ENCODE data around the gene IFI16. TPM values are rescaled to one million over a fixed set of nuclear protein-coding genes. Genes with fewer than 3 reads are reported as not detected.

IFI16 gene
- polyA plus RNA-seq, 2 of the 4 experiments (the other 2 are of a cell fraction), result 1.5 to 3.3 TPM

DNA sequence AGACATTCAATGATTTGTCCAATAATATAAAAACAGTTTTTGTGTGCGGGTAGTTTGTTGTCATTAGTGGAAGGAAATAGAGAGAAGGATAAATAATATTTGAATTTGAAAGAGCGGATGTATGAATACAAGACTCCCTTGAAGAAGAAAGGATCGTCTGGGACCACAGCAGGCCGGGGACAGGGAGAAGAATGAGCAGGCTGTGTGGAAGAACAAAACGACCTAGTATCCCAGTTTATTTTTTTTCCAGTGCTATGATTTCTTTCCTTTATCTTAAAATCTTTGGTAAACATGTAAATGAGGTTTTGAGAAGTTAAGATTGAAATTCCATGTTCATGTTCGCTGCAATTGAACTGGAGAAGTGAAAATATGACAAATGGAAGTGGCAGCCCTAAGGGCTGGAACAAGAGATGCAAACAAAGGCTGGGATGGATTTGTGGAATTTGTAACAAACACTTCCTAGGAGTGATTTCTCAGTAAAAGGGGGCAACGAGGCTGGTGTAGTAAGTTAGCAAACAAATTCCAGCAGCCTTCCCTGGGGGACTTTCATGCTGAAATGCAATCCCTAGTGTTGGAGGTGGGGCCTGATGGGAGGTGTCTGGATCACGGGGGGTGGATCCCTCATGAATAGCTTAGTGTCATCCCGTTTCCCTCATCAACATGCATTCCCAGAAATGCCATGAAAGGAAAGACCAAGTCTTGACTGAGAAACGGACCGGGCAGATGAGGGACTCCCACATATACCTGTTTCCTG lies 10.2 kb upstream of the IFI16 start:
- H3K27ac ChIP-seq, result no peak overlapping the region
- POLR2A ChIA-PET, result no interaction called here
- ATAC-seq (peak; percentile 13 to 43; a peak in 4 of 6 replicates), FAIRE-seq (no peak), DNase-seq (ENCODE audit: low read depth in 1 of 2, low spot score in 1 of 2) (peak in 1 of 2 experiments; percentile 3)
- CTCF ChIA-PET, result interaction anchor here (1.1 to 1.3 kb wide), 3 partner anchors 795 to 875 kb away, joined by 3 to 4 read pairs (median 3); no protein-coding TSS in a partner anchor
- WGBS (ENCODE audit: missing lambda C conversion rate), result 28% methylated on average over 11 of the region's 11 CpGs
- peak overlapping the region; percentile 13 for H3K4me2 ChIP-seq
- no peak overlapping the region for H3K4me3 ChIP-seq
- H3K9me3 ChIP-seq, result no peaks in the 10 kb centered on the region
- H3K4me1 ChIP-seq, result no peaks in the 10 kb centered on the region
- TF ChIP-seq MYC (IDR thresholded peaks at IDR 0.05; ENCODE audit: borderline replicate concordance, low read length), result no peak
- TF ChIP-seq PHF8 (IDR thresholded peaks at IDR 0.05; ENCODE audit: borderline replicate concordance, low read depth), result no peak
- TF ChIP-seq ZNF302 (CRISPR knock-in tag; IDR thresholded peaks at IDR 0.05), result no peak
- TF ChIP-seq MAFK (IDR thresholded peaks at IDR 0.05; ENCODE audit: partially characterized antibody), result no peak
- no peak for TF ChIP-seq ZFP36 (IDR thresholded peaks at IDR 0.05; ENCODE audit: borderline replicate concordance, partially characterized antibody)
- TF ChIP-seq FOXS1 (CRISPR knock-in tag; IDR thresholded peaks at IDR 0.05), result no peak
- TF ChIP-seq, protein P1, sequence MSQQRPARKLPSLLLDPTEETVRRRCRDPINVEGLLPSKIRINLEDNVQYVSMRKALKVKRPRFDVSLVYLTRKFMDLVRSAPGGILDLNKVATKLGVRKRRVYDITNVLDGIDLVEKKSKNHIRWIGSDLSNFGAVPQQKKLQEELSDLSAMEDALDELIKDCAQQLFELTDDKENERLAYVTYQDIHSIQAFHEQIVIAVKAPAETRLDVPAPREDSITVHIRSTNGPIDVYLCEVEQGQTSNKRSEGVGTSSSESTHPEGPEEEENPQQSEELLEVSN (IDR thresholded peaks at IDR 0.05; ENCODE audit: borderline replicate concordance, low read depth), result no peak
- no peak for TF ChIP-seq NR3C1 (IDR thresholded peaks at IDR 0.05)

- WGBS (ENCODE audit: missing lambda C conversion rate), result 12% methylated on average over 6 of the region's 6 CpGs
- POLR2A ChIA-PET, result no interaction called here
Observed at GRCh38 chr1:159000070-159000409, 9.7 kb upstream of the IFI16 start.

GRCh38 chr1:159000625-159001024 lies 9.1 kb upstream of the IFI16 start:
- ATAC-seq (peak in 1 of 2 experiments; percentile 60; a peak in 2 of 6 replicates), DNase-seq (ENCODE audit: low read depth in 1 of 2, low spot score in 1 of 2) (peak in 1 of 2 experiments; percentile 39), FAIRE-seq (no peak)
- TF ChIP-seq, protein P2, sequence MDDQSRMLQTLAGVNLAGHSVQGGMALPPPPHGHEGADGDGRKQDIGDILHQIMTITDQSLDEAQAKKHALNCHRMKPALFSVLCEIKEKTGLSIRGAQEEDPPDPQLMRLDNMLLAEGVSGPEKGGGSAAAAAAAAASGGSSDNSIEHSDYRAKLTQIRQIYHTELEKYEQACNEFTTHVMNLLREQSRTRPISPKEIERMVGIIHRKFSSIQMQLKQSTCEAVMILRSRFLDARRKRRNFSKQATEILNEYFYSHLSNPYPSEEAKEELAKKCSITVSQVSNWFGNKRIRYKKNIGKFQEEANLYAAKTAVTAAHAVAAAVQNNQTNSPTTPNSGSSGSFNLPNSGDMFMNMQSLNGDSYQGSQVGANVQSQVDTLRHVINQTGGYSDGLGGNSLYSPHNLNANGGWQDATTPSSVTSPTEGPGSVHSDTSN (IDR thresholded peaks at IDR 0.05), result no peak
- TF ChIP-seq TP53 (CRISPR knock-in tag; IDR thresholded peaks at IDR 0.05) (no peak), FOXS1 (CRISPR knock-in tag; IDR thresholded peaks at IDR 0.05) (no peak), ZFP36 (IDR thresholded peaks at IDR 0.05; ENCODE audit: borderline replicate concordance, partially characterized antibody) (no peak), ZSCAN20 (CRISPR knock-in tag; IDR thresholded peaks at IDR 0.05) (no peak), MYC (IDR thresholded peaks at IDR 0.05; ENCODE audit: borderline replicate concordance, low read length) (no peak), GATA3 (IDR thresholded peaks at IDR 0.05; ENCODE audit: borderline replicate concordance) (no peak), ELK1 (IDR thresholded peaks at IDR 0.05; ENCODE audit: low read depth, low read length) (no peak)
- TF ChIP-seq, protein P3, sequence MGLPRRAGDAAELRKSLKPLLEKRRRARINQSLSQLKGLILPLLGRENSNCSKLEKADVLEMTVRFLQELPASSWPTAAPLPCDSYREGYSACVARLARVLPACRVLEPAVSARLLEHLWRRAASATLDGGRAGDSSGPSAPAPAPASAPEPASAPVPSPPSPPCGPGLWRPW (IDR thresholded peaks at IDR 0.05), result no peak
- no peak overlapping the region for H3K4me3 ChIP-seq
- no peaks in the 10 kb centered on the region for H3K9me3 ChIP-seq
- ChIA-PET POLR2A (no interaction called here), CTCF (interaction anchor here (0.6 to 1.3 kb wide), 4 partner anchors 105 to 876 kb away, joined by 3 to 4 read pairs (median 3); no protein-coding TSS in a partner anchor)
- 0% methylated on average over 1 of the region's 1 CpG for WGBS (ENCODE audit: missing lambda C conversion rate)
- H3K4me1 ChIP-seq, result no peaks in the 10 kb centered on the region
- peak overlapping the region; percentile 6; the same call in 2 of the 3 replicates for H3K4me2 ChIP-seq
- H3K27ac ChIP-seq, result no peak overlapping the region

More at GRCh38 chr1:159000070-159000409, 9.7 kb upstream of the IFI16 start:
- no peak overlapping the region for H3K27ac ChIP-seq
- CTCF ChIA-PET, result interaction anchor here (0.6 to 1.3 kb wide), 4 partner anchors 104 to 876 kb away, joined by 3 to 4 read pairs (median 3); no protein-coding TSS in a partner anchor
- no peaks in the 10 kb centered on the region for H3K4me1 ChIP-seq
- H3K4me3 ChIP-seq, result no peak overlapping the region
- H3K4me2 ChIP-seq, result peak overlapping the region; percentile 13
- FAIRE-seq, result no peak
- TF ChIP-seq NFE2L2 (conservative IDR thresholded peaks at IDR 0.05; ENCODE audit: low read length) (no peak), EHF (CRISPR knock-in tag; IDR thresholded peaks at IDR 0.05) (no peak), GATA3 (IDR thresholded peaks at IDR 0.05; ENCODE audit: borderline replicate concordance) (no peak), KDM5A (IDR thresholded peaks at IDR 0.05) (no peak), CTCF (IDR thresholded peaks at IDR 0.05) (no peak), NR3C1 (IDR thresholded peaks at IDR 0.05) (no peak), ESRRA (IDR thresholded peaks at IDR 0.05; ENCODE audit: borderline replicate concordance, low read length) (no peak), EP300 (IDR thresholded peaks at IDR 0.05) (no peak), MAZ (IDR thresholded peaks at IDR 0.05; ENCODE audit: borderline replicate concordance, low read depth, low read length) (no peak), FOSL2 (IDR thresholded peaks at IDR 0.05) (no peak), FOSL2 (CRISPR knock-in tag; IDR thresholded peaks at IDR 0.05) (no peak)
- TF ChIP-seq, protein P4, sequence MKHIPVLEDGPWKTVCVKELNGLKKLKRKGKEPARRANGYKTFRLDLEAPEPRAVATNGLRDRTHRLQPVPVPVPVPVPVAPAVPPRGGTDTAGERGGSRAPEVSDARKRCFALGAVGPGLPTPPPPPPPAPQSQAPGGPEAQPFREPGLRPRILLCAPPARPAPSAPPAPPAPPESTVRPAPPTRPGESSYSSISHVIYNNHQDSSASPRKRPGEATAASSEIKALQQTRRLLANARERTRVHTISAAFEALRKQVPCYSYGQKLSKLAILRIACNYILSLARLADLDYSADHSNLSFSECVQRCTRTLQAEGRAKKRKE (CRISPR knock-in tag; IDR thresholded peaks at IDR 0.05; ENCODE audit: low read depth), result no peak
- DNase-seq (ENCODE audit: low read depth in 1 of 2, low spot score in 1 of 2), result no peak
- no peak for ATAC-seq
- H3K9me3 ChIP-seq, result no peaks in the 10 kb centered on the region
